Neural cell (in vitro differentiated cells): Measurements from ENCODE around the gene SPDYE5.
"Not testable (repeated sequence)": the region's sequence is repeated elsewhere in the genome, so short reads cannot be mapped to it uniquely, and the experiment has no call there.

Experiments
- EP300 ChIP-seq: fragments of 450-650 bp; conservative IDR thresholded peaks from 2 replicates; pipeline ENCODE4 v1.6.1; 2014; ENCODE audit warnings: antibody characterized with exemption, mild to moderate bottlenecking, moderate library complexity; ENCODE audit not compliant: poor library complexity, severe bottlenecking
- EZH2 ChIP-seq: fragments of 200-600, 300-800 bp; shearing (Covaris generic), sonication (generic); IDR thresholded peaks from 2 replicates; pipeline ENCODE4 v1.6.1; 2014; ENCODE audit warnings: antibody characterized with exemption, low read length, borderline replicate concordance, mild to moderate bottlenecking; ENCODE audit not compliant: insufficient read depth, poor library complexity, severe bottlenecking
- MXI1 ChIP-seq: fragments of 450-650 bp; conservative IDR thresholded peaks from 2 replicates; pipeline ENCODE4 v1.6.1; 2014; ENCODE audit warnings: antibody characterized with exemption, mild to moderate bottlenecking; ENCODE audit not compliant: poor library complexity, severe bottlenecking
- POLR2AphosphoS5 ChIP-seq: IDR thresholded peaks from 2 replicates; pipeline ENCODE4 v1.6.1; 2012
- RAD21 ChIP-seq: fragments of 450-650 bp; conservative IDR thresholded peaks from 2 replicates; pipeline ENCODE4 v1.6.1; 2014; ENCODE audit warnings: antibody characterized with exemption, mild to moderate bottlenecking, moderate library complexity
- REST ChIP-seq: IDR thresholded peaks from 2 replicates; pipeline ENCODE4 v1.6.1; 2012; ENCODE audit warnings: borderline replicate concordance
- TF ChIP-seq, protein P1 (sequence below): fragments of 450-650 bp; IDR thresholded peaks from 2 replicates; pipeline ENCODE4 v1.5.1; 2014; ENCODE audit warnings: antibody characterized with exemption, mild to moderate bottlenecking, moderate library complexity; ENCODE audit not compliant: poor library complexity, severe bottlenecking

DNA sequence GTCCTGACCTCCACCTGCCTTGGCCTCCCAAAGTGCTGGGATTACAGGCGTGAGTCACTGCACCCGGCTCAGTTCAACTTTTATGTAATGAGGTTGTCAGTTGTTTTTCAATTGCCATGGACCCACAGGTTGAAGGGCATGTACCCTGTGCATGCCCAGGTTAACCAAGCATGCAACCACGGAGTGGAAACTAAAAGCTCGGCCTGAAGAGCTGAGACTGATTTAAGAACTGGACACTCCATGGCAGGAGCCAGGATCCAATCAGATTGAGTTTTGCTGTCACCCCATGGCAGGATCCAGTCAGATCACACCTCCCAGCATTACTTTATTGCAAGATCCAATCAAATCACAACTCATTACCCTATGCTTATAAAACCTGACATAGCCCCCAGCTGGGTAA lies 16.9 kb downstream of the SPDYE5 start:
- TF ChIP-seq, protein P1, sequence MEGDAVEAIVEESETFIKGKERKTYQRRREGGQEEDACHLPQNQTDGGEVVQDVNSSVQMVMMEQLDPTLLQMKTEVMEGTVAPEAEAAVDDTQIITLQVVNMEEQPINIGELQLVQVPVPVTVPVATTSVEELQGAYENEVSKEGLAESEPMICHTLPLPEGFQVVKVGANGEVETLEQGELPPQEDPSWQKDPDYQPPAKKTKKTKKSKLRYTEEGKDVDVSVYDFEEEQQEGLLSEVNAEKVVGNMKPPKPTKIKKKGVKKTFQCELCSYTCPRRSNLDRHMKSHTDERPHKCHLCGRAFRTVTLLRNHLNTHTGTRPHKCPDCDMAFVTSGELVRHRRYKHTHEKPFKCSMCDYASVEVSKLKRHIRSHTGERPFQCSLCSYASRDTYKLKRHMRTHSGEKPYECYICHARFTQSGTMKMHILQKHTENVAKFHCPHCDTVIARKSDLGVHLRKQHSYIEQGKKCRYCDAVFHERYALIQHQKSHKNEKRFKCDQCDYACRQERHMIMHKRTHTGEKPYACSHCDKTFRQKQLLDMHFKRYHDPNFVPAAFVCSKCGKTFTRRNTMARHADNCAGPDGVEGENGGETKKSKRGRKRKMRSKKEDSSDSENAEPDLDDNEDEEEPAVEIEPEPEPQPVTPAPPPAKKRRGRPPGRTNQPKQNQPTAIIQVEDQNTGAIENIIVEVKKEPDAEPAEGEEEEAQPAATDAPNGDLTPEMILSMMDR = not testable (repeated sequence)
- TF ChIP-seq RAD21, MXI1, POLR2AphosphoS5, EP300, REST, EZH2: not testable (repeated sequence)
